ENCODE data around the gene ANAPC5. TPM values are rescaled to one million over a fixed set of nuclear protein-coding genes. Genes with fewer than 3 reads are reported as not detected.

ANAPC5 gene
- total RNA-seq, 1 experiment from 2014 or later: 116 TPM

DNA sequence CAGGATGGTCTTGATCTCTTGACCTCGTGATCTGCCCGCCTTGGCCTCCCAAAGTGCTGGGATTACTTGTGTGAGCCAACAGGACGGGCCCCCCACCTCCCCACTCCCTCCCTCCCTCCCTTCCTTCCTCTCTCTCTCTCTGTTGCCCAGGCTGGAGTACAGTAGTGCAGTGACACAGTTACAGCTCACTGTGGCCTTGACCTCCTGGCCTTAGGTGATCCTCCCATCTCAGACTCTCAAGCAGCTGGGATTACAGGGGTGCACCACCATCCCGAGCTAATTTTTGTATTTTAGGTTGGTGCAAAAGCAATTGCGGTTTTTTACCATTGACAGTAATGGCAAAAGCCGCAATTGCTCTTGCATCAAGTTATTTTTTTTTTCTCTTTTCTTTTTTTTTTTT lies 19.2 kb upstream of the ANAPC5 start:
- CTCF ChIA-PET: no interaction called here
- H3K36me3 Mint-ChIP-seq: no peaks in the 10 kb centered on the region
- DNase-seq (ENCODE audit: low spot score): no peak
- POLR2A ChIA-PET: no interaction called here
- peaks cover 7% of the 10 kb centered on the region for H3K9me3 Mint-ChIP-seq
- H3K4me3 Mint-ChIP-seq: no peak overlapping the region
- TF ChIP-seq NFATC4 (CRISPR knock-in tag; IDR thresholded peaks at IDR 0.05): no peak
- no peak for TF ChIP-seq ZNF671 (CRISPR knock-in tag; IDR thresholded peaks at IDR 0.05)
- no peak for TF ChIP-seq ZNF138 (CRISPR knock-in tag; conservative IDR thresholded peaks at IDR 0.05)
- TF ChIP-seq KAT7 (CRISPR knock-in tag; IDR thresholded peaks at IDR 0.05; ENCODE audit: borderline replicate concordance): no peak
- no peak for TF ChIP-seq ZNF263 (CRISPR knock-in tag; IDR thresholded peaks at IDR 0.05; ENCODE audit: low read depth)
- no peak for TF ChIP-seq NR2C2 (CRISPR knock-in tag; IDR thresholded peaks at IDR 0.05)
- no peak overlapping the region for H3K27ac Mint-ChIP-seq
- peaks cover 5% of the 10 kb centered on the region; the same call in 1 of the 2 replicates for H3K27me3 Mint-ChIP-seq (ENCODE audit: low read depth)
- no peak for ATAC-seq
- no peaks in the 10 kb centered on the region for H3K4me1 Mint-ChIP-seq

DNA sequence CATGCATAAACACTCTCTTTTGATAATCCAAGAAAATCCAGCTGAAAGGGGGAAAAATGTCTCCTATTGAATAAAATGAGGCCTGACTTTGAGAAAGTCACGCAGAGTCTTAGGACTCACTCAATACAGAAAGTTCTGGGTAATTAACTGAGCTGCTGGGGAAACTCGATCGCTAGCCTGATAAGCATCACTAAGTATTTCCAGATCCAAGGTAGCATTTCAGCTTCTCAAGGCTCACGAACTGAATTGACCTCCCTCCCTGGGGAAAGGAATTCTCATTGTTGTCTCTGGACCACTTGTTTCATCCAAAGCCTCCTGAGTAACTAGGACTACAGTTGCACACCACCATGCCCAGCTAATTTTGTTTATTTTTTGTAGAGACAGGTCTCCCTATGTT lies 13.8 kb upstream of the ANAPC5 start:
- Mint-ChIP-seq H3K27me3 (ENCODE audit: low read depth) (peaks cover 12% of the 10 kb centered on the region), H3K4me3 (no peak overlapping the region), H3K36me3 (no peaks in the 10 kb centered on the region), H3K27ac (no peak overlapping the region), H3K9me3 (no peaks in the 10 kb centered on the region), H3K4me1 (no peaks in the 10 kb centered on the region)
- ChIA-PET POLR2A (no interaction called here), CTCF (no interaction called here)
- ATAC-seq (no peak), DNase-seq (ENCODE audit: low spot score) (no peak)
- TF ChIP-seq ESRRA (CRISPR knock-in tag; IDR thresholded peaks at IDR 0.05; ENCODE audit: borderline replicate concordance) (no peak), GTF2I (CRISPR knock-in tag; conservative IDR thresholded peaks at IDR 0.05) (no peak), RORB (CRISPR knock-in tag; IDR thresholded peaks at IDR 0.05) (no peak), ETV6 (CRISPR knock-in tag; IDR thresholded peaks at IDR 0.05) (no peak), ZNF671 (CRISPR knock-in tag; IDR thresholded peaks at IDR 0.05) (no peak)

DNA sequence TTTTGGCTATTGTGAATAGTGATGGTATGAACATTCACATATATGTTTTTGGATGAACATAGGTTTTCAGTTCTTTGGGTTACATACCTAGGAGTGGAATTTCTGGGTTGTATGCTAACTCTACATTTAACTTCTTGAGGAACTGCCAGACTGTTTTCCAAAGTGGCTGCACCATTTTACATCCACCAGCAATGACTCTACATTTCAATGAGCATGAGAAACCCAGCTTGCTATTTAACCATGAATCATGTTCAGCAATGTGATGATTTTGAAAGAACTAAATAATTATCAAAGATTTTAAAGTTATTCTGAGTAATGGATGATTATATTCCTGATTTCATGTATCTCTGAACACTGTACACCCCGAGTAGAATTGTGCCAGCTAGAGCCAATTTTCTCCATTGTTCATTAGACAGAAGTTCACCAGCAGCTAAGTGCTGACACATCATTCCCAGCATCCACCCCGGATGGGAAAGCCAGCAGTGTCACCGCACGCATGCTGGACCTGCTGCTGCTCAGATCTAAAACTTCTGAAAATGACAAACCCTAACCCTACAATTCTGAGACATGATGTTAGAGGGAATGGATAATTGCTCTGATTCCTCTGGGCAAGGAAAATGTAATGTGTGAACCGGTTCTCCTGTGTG lies 13.3 kb upstream of the ANAPC5 start:
- H3K4me3 Mint-ChIP-seq: no peak overlapping the region
- H3K36me3 Mint-ChIP-seq: no peaks in the 10 kb centered on the region
- H3K27ac Mint-ChIP-seq: no peak overlapping the region
- no peaks in the 10 kb centered on the region for H3K4me1 Mint-ChIP-seq
- ChIA-PET POLR2A (no interaction called here), CTCF (no interaction called here)
- ATAC-seq (no peak), DNase-seq (ENCODE audit: low spot score) (no peak)
- H3K27me3 Mint-ChIP-seq (ENCODE audit: low read depth): peaks cover 12% of the 10 kb centered on the region
- H3K9me3 Mint-ChIP-seq: no peaks in the 10 kb centered on the region
- TF ChIP-seq ELF4 (CRISPR knock-in tag; IDR thresholded peaks at IDR 0.05; ENCODE audit: low read depth) (no peak), ZNF138 (CRISPR knock-in tag; conservative IDR thresholded peaks at IDR 0.05) (no peak), NFE2L1 (CRISPR knock-in tag; IDR thresholded peaks at IDR 0.05) (no peak), FOXP1 (CRISPR knock-in tag; IDR thresholded peaks at IDR 0.05; ENCODE audit: borderline replicate concordance) (no peak), HMGA2 (CRISPR knock-in tag; IDR thresholded peaks at IDR 0.05) (no peak)
- TF ChIP-seq, protein P1, sequence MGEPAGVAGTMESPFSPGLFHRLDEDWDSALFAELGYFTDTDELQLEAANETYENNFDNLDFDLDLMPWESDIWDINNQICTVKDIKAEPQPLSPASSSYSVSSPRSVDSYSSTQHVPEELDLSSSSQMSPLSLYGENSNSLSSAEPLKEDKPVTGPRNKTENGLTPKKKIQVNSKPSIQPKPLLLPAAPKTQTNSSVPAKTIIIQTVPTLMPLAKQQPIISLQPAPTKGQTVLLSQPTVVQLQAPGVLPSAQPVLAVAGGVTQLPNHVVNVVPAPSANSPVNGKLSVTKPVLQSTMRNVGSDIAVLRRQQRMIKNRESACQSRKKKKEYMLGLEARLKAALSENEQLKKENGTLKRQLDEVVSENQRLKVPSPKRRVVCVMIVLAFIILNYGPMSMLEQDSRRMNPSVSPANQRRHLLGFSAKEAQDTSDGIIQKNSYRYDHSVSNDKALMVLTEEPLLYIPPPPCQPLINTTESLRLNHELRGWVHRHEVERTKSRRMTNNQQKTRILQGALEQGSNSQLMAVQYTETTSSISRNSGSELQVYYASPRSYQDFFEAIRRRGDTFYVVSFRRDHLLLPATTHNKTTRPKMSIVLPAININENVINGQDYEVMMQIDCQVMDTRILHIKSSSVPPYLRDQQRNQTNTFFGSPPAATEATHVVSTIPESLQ (CRISPR knock-in tag; IDR thresholded peaks at IDR 0.05): no peak
- TF ChIP-seq, protein P2, sequence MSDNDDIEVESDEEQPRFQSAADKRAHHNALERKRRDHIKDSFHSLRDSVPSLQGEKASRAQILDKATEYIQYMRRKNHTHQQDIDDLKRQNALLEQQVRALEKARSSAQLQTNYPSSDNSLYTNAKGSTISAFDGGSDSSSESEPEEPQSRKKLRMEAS (CRISPR knock-in tag; IDR thresholded peaks at IDR 0.05): no peak

DNA sequence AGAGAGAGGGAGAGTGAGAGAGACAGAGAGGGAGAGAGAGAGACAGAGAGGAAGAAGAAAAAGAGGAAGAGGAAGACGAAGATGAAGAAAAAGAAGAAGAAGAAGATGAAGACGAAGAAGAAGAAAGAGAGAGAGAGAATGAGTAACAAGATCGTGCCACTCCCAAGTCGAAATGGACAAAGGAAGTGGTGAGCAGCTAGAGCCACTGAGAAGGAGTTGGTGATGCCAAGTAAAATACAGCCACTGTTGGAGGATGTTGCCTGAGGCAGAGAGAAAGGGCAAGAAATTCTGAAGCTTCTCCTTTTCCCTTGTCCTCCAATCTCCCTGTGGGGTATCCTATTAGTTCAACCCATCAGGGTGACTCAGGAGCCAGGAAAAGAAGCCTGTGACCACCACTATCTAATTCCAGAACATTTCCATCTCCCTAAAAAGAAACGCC lies 12.5 kb upstream of the ANAPC5 start:
- Mint-ChIP-seq H3K36me3 (no peaks in the 10 kb centered on the region), H3K4me3 (no peak overlapping the region), H3K27me3 (ENCODE audit: low read depth) (peaks cover 12% of the 10 kb centered on the region), H3K9me3 (no peaks in the 10 kb centered on the region), H3K27ac (no peak overlapping the region), H3K4me1 (no peaks in the 10 kb centered on the region)
- DNase-seq (ENCODE audit: low spot score) (no peak), ATAC-seq (no peak)
- TF ChIP-seq, protein P3, sequence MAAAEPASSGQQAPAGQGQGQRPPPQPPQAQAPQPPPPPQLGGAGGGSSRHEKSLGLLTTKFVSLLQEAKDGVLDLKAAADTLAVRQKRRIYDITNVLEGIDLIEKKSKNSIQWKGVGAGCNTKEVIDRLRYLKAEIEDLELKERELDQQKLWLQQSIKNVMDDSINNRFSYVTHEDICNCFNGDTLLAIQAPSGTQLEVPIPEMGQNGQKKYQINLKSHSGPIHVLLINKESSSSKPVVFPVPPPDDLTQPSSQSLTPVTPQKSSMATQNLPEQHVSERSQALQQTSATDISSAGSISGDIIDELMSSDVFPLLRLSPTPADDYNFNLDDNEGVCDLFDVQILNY (CRISPR knock-in tag; IDR thresholded peaks at IDR 0.05): no peak
- TF ChIP-seq, protein P2 (CRISPR knock-in tag; IDR thresholded peaks at IDR 0.05): no peak
- TF ChIP-seq RELA (CRISPR knock-in tag; IDR thresholded peaks at IDR 0.05; ENCODE audit: borderline replicate concordance) (no peak), PRRX2 (CRISPR knock-in tag; IDR thresholded peaks at IDR 0.05) (no peak), NR1H2 (CRISPR knock-in tag; IDR thresholded peaks at IDR 0.05) (no peak)
- ChIA-PET CTCF (no interaction called here), POLR2A (no interaction called here)
